Measurements from ENCODE around the gene PMM2.

Gene PMM2

DNA sequence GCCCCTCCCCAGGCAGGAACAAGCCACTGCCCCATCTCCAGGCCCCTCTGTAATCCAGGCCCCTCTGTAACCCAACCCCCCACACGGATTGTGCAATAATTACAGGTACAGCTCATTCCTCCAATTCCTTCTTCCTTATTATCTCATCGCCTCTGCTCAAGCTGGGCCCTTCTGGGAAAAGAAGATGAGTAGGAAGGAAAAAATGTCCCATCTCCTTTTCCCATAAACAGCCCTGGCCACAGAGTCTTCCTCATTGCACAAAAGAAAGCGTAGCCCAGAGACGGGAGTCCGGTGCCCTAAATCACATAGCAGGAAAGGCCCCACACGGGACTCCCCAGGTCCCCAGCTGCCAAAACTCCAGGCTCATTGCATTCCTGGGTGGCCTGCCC, 80.9 kb downstream of the PMM2 start:
- TF ChIP-seq, protein P1, sequence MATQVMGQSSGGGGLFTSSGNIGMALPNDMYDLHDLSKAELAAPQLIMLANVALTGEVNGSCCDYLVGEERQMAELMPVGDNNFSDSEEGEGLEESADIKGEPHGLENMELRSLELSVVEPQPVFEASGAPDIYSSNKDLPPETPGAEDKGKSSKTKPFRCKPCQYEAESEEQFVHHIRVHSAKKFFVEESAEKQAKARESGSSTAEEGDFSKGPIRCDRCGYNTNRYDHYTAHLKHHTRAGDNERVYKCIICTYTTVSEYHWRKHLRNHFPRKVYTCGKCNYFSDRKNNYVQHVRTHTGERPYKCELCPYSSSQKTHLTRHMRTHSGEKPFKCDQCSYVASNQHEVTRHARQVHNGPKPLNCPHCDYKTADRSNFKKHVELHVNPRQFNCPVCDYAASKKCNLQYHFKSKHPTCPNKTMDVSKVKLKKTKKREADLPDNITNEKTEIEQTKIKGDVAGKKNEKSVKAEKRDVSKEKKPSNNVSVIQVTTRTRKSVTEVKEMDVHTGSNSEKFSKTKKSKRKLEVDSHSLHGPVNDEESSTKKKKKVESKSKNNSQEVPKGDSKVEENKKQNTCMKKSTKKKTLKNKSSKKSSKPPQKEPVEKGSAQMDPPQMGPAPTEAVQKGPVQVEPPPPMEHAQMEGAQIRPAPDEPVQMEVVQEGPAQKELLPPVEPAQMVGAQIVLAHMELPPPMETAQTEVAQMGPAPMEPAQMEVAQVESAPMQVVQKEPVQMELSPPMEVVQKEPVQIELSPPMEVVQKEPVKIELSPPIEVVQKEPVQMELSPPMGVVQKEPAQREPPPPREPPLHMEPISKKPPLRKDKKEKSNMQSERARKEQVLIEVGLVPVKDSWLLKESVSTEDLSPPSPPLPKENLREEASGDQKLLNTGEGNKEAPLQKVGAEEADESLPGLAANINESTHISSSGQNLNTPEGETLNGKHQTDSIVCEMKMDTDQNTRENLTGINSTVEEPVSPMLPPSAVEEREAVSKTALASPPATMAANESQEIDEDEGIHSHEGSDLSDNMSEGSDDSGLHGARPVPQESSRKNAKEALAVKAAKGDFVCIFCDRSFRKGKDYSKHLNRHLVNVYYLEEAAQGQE (IDR thresholded peaks at IDR 0.05; ENCODE audit: insufficient read depth in 1 of 2, low read depth in 2 of 2, low read length in 2 of 2): no peak
- TF ChIP-seq SIN3A (IDR thresholded peaks at IDR 0.05; ENCODE audit: borderline replicate concordance, insufficient read depth, low read length) (no peak), POLR2AphosphoS5 (IDR thresholded peaks at IDR 0.05; ENCODE audit: low read depth, low read length) (no peak), FOXP2 (optimal IDR thresholded peaks at IDR 0.05; ENCODE audit: borderline replicate concordance, extremely low read depth, extremely low read length, insufficient read depth) (no peak), TAF1 (IDR thresholded peaks at IDR 0.05; ENCODE audit: borderline replicate concordance, insufficient read depth, low read length) (no peak)

DNA sequence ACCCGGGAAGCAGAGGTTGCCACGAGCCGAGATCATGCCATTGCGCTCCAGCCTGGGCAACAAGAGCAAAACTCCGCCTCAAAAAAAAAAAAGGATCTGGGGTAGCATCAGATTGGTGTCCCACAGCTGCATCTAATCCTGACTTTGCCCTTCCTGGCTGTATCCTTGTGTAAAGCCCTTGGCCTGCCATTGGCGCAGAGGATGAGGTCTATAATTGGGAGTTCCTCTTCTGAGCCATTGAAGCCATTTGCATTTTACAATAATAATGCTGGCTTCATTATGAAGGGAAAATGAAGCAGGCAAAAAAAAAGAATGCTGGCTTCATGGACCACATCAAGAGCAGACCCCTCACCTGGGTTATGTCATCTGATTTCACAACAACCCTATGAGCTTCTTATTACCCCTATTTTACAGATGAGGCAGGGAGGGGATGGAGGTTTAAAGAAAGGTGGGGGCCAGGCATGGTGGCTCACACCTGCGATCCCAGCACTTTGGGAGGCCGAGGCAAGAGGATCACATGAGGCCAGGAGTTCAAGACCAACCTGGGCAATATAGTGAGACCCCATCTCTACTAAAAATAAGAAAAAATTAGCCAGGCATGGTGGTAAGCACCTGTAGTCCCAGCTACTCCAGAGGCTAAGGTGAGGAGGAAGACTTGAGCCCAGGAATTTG, 83.3 kb downstream of the PMM2 start:
- TF ChIP-seq FOXP2 (optimal IDR thresholded peaks at IDR 0.05; ENCODE audit: borderline replicate concordance, extremely low read depth, extremely low read length, insufficient read depth) (no peak), TAF1 (IDR thresholded peaks at IDR 0.05; ENCODE audit: borderline replicate concordance, insufficient read depth, low read length) (no peak), POLR2AphosphoS5 (IDR thresholded peaks at IDR 0.05; ENCODE audit: low read depth, low read length) (no peak), SIN3A (IDR thresholded peaks at IDR 0.05; ENCODE audit: borderline replicate concordance, insufficient read depth, low read length) (no peak)
- TF ChIP-seq, protein P1 (IDR thresholded peaks at IDR 0.05; ENCODE audit: insufficient read depth in 1 of 2, low read depth in 2 of 2, low read length in 2 of 2): no peak

DNA sequence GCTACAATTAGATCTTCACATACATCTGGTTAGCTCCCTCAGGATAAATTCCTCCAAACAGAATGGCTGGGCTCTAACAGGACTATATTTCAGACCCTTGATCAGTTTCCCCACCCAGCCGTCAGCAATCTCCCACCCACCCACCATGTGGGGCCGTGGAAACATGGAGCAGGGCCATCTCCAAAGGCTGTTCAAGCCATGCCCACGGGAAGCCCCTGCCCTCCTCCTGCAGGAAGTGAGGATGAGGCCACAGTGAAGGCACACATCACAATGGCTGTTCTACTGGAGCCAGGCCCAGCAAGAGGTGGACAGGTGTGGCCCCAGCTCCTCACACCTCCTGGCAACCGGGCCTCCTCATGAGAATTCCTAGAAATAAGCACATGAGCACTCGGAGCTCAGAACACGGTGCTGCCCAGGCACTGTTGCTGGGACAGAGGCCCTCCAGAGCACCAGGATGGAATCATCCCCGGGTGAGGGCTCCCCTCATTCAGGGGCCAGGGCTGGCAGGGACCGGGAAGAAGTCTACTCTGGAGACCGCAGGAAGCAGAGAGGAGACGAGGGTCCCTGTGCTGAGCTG, 84.5 kb downstream of the PMM2 start, which contains the start of gene LITAFD:
LITAFD (plus strand) TSS at position 311 of the 577 bp plus-strand sequence. CDS start 2,005 bp downstream, outside the sequence.
- TF ChIP-seq SIN3A (IDR thresholded peaks at IDR 0.05; ENCODE audit: borderline replicate concordance, insufficient read depth, low read length) (no peak), POLR2AphosphoS5 (IDR thresholded peaks at IDR 0.05; ENCODE audit: low read depth, low read length) (no peak), FOXP2 (optimal IDR thresholded peaks at IDR 0.05; ENCODE audit: borderline replicate concordance, extremely low read depth, extremely low read length, insufficient read depth) (no peak), TAF1 (IDR thresholded peaks at IDR 0.05; ENCODE audit: borderline replicate concordance, insufficient read depth, low read length) (no peak)
- TF ChIP-seq, protein P1 (IDR thresholded peaks at IDR 0.05; ENCODE audit: insufficient read depth in 1 of 2, low read depth in 2 of 2, low read length in 2 of 2): no peak

DNA sequence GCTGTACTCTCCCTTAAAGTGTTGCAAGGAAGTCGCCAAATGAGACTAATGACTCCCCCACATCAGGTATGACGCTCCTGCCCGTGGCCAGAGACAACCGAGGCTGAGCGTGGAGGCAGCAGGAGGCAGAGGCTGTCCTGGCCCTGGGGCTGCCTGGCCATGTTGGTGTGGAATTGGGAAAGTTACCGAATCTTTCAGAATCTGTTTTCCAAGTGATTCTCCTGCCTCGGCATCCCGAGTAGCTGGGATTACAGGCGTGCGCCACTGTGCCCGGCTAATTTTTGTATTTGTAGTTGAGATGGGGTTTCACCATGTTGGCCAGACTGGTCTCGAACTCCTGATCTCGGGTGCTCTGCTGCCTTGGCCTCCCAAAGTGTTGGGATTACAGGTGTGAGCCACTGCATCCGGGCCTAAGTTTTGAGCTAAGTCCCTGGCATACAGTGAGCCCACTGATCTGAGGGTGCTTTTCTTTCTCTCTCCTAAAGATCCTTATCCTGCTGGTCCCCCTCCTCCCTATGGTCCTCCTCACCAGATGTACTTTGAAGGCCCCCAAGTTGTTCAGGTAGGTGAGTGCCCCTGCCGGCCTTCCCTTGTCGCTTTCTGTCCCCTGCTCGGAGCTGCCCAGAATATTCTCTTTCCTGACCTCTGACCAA, 85.2 kb downstream of the PMM2 start:
- no peak for TF ChIP-seq FOXP2 (optimal IDR thresholded peaks at IDR 0.05; ENCODE audit: borderline replicate concordance, extremely low read depth, extremely low read length, insufficient read depth)
- no peak for TF ChIP-seq TAF1 (IDR thresholded peaks at IDR 0.05; ENCODE audit: borderline replicate concordance, insufficient read depth, low read length)
- TF ChIP-seq POLR2AphosphoS5 (IDR thresholded peaks at IDR 0.05; ENCODE audit: low read depth, low read length): no peak
- TF ChIP-seq, protein P1 (IDR thresholded peaks at IDR 0.05; ENCODE audit: insufficient read depth in 1 of 2, low read depth in 2 of 2, low read length in 2 of 2): no peak
- TF ChIP-seq SIN3A (IDR thresholded peaks at IDR 0.05; ENCODE audit: borderline replicate concordance, insufficient read depth, low read length): no peak

Measured in PFSK-1 (cell line).